Measurements from ENCODE around the gene STYXL1. TPM values are rescaled to one million over a fixed set of nuclear protein-coding genes. Genes with fewer than 3 reads are reported as not detected.
A peak's percentile ranks its signal among the peaks of the same experiment; 100 is the strongest.

STYXL1 gene
- total and polyA plus RNA-seq, 8 donors: 13.3 to 47.6 (median 22.7) TPM

DNA sequence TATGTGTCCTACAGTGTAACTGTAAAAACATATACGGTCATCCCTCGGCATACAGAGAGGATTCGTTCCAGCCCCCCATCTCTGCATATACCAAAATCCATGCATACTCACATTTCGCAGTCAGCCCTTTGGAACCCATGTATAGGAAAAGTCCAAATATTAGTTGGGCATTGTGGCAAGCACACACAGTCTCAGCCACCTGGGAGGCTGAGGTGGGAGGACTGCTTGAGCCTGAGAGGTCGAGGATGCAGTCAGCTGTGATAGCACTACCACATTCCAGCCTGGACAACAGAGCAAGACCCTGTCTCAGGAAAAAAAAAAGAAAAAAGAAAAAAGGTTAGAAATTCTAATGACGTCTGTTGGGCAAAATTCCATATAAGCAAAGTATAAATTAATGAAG, 29.2 kb upstream of the STYXL1 start:
- H3K27me3 ChIP-seq: no peaks in the 10 kb centered on the region
- TF ChIP-seq, protein P1, sequence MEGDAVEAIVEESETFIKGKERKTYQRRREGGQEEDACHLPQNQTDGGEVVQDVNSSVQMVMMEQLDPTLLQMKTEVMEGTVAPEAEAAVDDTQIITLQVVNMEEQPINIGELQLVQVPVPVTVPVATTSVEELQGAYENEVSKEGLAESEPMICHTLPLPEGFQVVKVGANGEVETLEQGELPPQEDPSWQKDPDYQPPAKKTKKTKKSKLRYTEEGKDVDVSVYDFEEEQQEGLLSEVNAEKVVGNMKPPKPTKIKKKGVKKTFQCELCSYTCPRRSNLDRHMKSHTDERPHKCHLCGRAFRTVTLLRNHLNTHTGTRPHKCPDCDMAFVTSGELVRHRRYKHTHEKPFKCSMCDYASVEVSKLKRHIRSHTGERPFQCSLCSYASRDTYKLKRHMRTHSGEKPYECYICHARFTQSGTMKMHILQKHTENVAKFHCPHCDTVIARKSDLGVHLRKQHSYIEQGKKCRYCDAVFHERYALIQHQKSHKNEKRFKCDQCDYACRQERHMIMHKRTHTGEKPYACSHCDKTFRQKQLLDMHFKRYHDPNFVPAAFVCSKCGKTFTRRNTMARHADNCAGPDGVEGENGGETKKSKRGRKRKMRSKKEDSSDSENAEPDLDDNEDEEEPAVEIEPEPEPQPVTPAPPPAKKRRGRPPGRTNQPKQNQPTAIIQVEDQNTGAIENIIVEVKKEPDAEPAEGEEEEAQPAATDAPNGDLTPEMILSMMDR (IDR thresholded peaks at IDR 0.05): no peak
- no peak for FAIRE-seq
- H3K9me3 ChIP-seq: no peaks in the 10 kb centered on the region
- no peak for ATAC-seq
- intact Hi-C loops (cut with DNase I): no loop called here
- H3K4me1 ChIP-seq: no peaks in the 10 kb centered on the region
- no peak overlapping the region for H3K4me3 ChIP-seq
- WGBS, 2 donors: 83 to 88% methylated on average over 6 of the region's 6 CpGs
- no peak for DNase-seq
- no peaks in the 10 kb centered on the region for H3K36me3 ChIP-seq
- H3K27ac ChIP-seq: no peak overlapping the region

DNA sequence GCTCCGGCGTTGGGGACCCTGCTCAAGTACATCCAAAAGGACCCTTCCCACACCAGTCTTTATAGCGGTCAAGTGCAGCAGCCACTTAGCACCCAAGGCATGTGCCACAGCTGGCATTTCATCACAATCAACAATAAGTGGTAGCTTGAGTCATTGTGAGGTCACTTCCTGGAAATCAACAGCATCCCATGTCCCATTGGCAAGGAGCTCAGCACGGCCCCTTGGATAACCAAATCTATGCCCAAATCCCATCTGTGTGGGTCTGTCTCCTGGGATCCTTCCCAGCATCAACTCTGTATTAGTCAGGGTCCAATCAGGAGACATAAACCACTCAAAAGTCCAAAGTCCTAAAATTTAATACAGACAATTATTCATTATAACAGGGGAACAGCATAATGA, 27.2 kb upstream of the STYXL1 start:
- Histone ChIP-seq H3K4me3 (no peak overlapping the region), H3K27ac (no peak overlapping the region), H3K9me3 (no peaks in the 10 kb centered on the region), H3K27me3 (no peaks in the 10 kb centered on the region), H3K4me1 (no peaks in the 10 kb centered on the region), H3K36me3 (no peaks in the 10 kb centered on the region)
- intact Hi-C loops (cut with DNase I): no loop called here
- no peak for DNase-seq
- TF ChIP-seq, protein P1 (IDR thresholded peaks at IDR 0.05): no peak
- no peak for FAIRE-seq
- ATAC-seq: no peak
- 96 to 98% methylated on average over 4 of the region's 4 CpGs for WGBS, 2 donors

DNA sequence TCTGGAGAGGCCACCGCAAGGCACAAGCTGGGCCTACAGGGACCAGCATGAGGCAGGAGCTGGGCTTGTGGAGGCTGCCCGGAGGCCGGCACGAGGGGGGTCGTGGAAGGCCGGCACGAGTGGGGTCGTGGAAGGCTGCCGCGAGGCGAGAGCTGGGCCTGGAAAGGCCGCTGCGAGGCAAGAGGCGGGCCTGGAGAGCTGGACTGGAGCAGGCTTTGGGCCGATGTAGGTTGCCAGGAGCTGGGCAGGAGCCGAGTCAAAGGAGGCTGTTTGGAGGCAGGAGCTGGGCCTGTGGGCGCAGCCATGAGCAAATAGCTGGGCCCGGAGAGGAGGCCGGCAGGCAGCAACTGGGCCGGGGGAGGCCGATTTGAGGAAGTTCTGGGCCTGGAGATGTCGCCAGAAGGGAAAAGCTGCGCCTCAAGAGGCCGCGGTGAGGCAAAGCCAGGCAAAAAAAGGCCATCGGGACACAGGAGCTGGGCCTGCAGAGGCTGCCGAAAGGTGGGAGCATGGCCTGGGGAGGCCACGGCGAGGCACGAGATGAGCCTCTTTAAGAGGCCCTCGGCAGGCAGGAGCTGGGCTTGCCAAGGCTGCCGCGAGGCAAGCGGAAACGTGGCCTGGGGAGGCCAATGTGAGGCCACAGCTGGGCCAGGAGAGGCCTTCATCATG, 26.6 kb upstream of the STYXL1 start:
- ATAC-seq (no peak), DNase-seq (no peak), FAIRE-seq (no peak)
- no peaks in the 10 kb centered on the region for H3K27me3 ChIP-seq
- 98% methylated on average over 35 of the region's 35 CpGs for WGBS, 2 donors
- no peaks in the 10 kb centered on the region for H3K36me3 ChIP-seq
- TF ChIP-seq, protein P1 (IDR thresholded peaks at IDR 0.05): no peak
- H3K4me1 ChIP-seq: no peaks in the 10 kb centered on the region
- intact Hi-C loops (cut with DNase I): no loop called here
- no peaks in the 10 kb centered on the region for H3K9me3 ChIP-seq
- no peak overlapping the region for H3K27ac ChIP-seq
- H3K4me3 ChIP-seq: no peak overlapping the region

DNA sequence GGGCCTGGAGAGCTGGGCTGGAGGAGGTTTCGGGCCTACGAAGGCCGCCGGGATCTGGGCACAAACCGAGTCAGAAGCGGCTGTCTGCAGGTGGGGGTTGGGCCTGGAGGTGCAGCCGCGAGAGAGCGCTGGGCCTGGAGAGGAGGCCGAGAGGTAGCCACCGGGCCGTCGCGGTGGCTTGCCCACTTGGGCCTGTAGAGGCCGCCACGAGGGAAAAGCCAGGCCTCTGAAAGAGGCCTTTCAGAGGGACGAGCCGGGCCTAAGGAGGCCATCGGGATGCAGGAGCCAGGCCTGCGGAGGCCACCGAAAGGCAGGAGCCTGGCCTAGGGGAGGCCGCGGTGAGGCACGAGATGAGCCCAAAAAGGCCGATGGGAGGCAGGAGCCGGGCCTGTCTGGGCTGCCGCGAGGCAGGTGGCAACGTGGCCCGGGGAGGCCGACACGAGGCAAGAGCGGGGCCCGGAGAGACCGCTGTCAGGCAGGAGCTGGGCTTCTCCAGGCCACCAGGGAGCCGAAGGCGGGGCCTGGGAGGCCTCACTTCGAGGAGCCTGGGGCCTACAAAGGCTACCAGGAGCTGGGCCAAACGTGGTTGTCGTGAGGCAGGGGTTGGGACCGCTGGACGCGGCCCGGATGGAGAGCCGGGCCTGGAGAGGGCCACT, 25.7 kb upstream of the STYXL1 start:
- 94 to 96% methylated on average over 34 to 45 of the region's 45 CpGs for WGBS, 2 donors
- TF ChIP-seq, protein P1 (IDR thresholded peaks at IDR 0.05): no peak
- H3K9me3 ChIP-seq: no peaks in the 10 kb centered on the region
- FAIRE-seq (no peak), ATAC-seq (no peak), DNase-seq (peak in 2 of 6 donors; percentile 55 to 62)
- H3K27ac ChIP-seq: no peak overlapping the region
- no peaks in the 10 kb centered on the region for H3K36me3 ChIP-seq
- no peaks in the 10 kb centered on the region for H3K27me3 ChIP-seq
- H3K4me1 ChIP-seq: no peaks in the 10 kb centered on the region
- H3K4me3 ChIP-seq: no peak overlapping the region
- intact Hi-C loops (cut with DNase I): no loop called here
